ENCODE data around the gene TOB1. TPM values are rescaled to one million over a fixed set of nuclear protein-coding genes. Genes with fewer than 3 reads are reported as not detected.
"Not testable (repeated sequence)": the region's sequence is repeated elsewhere in the genome, so short reads cannot be mapped to it uniquely, and the experiment has no call there.

TOB1 gene
- total and polyA plus RNA-seq, 5 donors from 2014 or later: 30.7 to 254 (median 39.2) TPM

- not testable (repeated sequence) for H3K4me3 Mint-ChIP-seq; H3K4me3 ChIP-seq (ENCODE audit: low read depth, low read length); H3K27ac Mint-ChIP-seq; H3K9me3 Mint-ChIP-seq; ATAC-seq (ENCODE audit: low read depth in 2 of 2); H3K27me3 ChIP-seq (ENCODE audit: control insufficient read depth, insufficient read depth, low read length); H3K27me3 Mint-ChIP-seq; DNase-seq; H3K9me3 ChIP-seq (ENCODE audit: control insufficient read depth in 2 of 2, low read length in 2 of 2); H3K27ac ChIP-seq (ENCODE audit: insufficient read depth, low read length, poor library complexity, severe bottlenecking)
- H3K4me1 ChIP-seq (ENCODE audit: control insufficient read depth, insufficient read depth, low read length, poor library complexity, severe bottlenecking): peaks cover 37% of the 10 kb centered on the region
- H3K36me3 Mint-ChIP-seq: peaks cover 26% of the 10 kb centered on the region
- peaks cover 18 to 31% (median 29%) of the 10 kb centered on the region in 4 donors for H3K4me1 Mint-ChIP-seq
- H3K36me3 ChIP-seq (ENCODE audit: control insufficient read depth, insufficient read depth, low read length): peaks cover 20% of the 10 kb centered on the region
These were observed 6.4 kb downstream of the TOB1 start for GRCh38 chr17:50859727-50860126.

GRCh38 chr17:50858486-50859225 lies 7.5 kb downstream of the TOB1 start:
- Histone ChIP-seq H3K27ac (ENCODE audit: insufficient read depth, low read length, poor library complexity, severe bottlenecking) (no peak overlapping the region), H3K27me3 (ENCODE audit: control insufficient read depth, insufficient read depth, low read length) (no peaks in the 10 kb centered on the region), H3K36me3 (ENCODE audit: control insufficient read depth, insufficient read depth, low read length) (peaks cover 19% of the 10 kb centered on the region), H3K9me3 (ENCODE audit: control insufficient read depth in 2 of 2, low read length in 2 of 2) (no peaks in the 10 kb centered on the region), H3K4me3 (ENCODE audit: low read depth, low read length) (no peak overlapping the region), H3K4me1 (ENCODE audit: control insufficient read depth, insufficient read depth, low read length, poor library complexity, severe bottlenecking) (peaks cover 28% of the 10 kb centered on the region)
- peaks cover 18 to 24% (median 21%) of the 10 kb centered on the region in 4 donors for H3K4me1 Mint-ChIP-seq
- DNase-seq (no peak), ATAC-seq (ENCODE audit: low read depth in 2 of 2) (no peak)
- peak overlapping the region in 1 of 3 donors; percentile 63 for H3K27ac Mint-ChIP-seq
- H3K9me3 Mint-ChIP-seq: no peaks in the 10 kb centered on the region
- peaks cover 21% of the 10 kb centered on the region for H3K36me3 Mint-ChIP-seq
- no peak overlapping the region for H3K4me3 Mint-ChIP-seq
- H3K27me3 Mint-ChIP-seq: peaks cover 7% of the 10 kb centered on the region

- H3K27me3 Mint-ChIP-seq: peaks cover 19% of the 10 kb centered on the region
- Histone ChIP-seq H3K27ac (ENCODE audit: insufficient read depth, low read length, poor library complexity, severe bottlenecking) (no peak overlapping the region), H3K36me3 (ENCODE audit: control insufficient read depth, insufficient read depth, low read length) (peaks cover 2% of the 10 kb centered on the region)
These were observed 9.7 kb downstream of the TOB1 start for GRCh38 chr17:50856431-50856830.

GRCh38 chr17:50855708-50856330 lies 10.3 kb downstream of the TOB1 start:
- H3K36me3 Mint-ChIP-seq: peaks cover under 1% of the 10 kb centered on the region
- Histone ChIP-seq H3K4me1 (ENCODE audit: control insufficient read depth, insufficient read depth, low read length, poor library complexity, severe bottlenecking) (peaks cover 9% of the 10 kb centered on the region), H3K36me3 (ENCODE audit: control insufficient read depth, insufficient read depth, low read length) (no peaks in the 10 kb centered on the region), H3K27ac (ENCODE audit: insufficient read depth, low read length, poor library complexity, severe bottlenecking) (no peak overlapping the region), H3K27me3 (ENCODE audit: control insufficient read depth, insufficient read depth, low read length) (no peaks in the 10 kb centered on the region), H3K4me3 (ENCODE audit: low read depth, low read length) (no peak overlapping the region), H3K9me3 (ENCODE audit: control insufficient read depth in 2 of 2, low read length in 2 of 2) (no peaks in the 10 kb centered on the region)
- H3K4me1 Mint-ChIP-seq: peaks cover 0 to 19% (median 14%) of the 10 kb centered on the region in 4 donors
- H3K27me3 Mint-ChIP-seq: peaks cover 19% of the 10 kb centered on the region
- H3K9me3 Mint-ChIP-seq: no peaks in the 10 kb centered on the region
- H3K4me3 Mint-ChIP-seq: no peak overlapping the region
- DNase-seq: no peak
- H3K27ac Mint-ChIP-seq: no peak overlapping the region
- ATAC-seq (ENCODE audit: low read depth in 2 of 2): no peak

More at GRCh38 chr17:50856431-50856830, 9.7 kb downstream of the TOB1 start:
- Histone ChIP-seq H3K4me1 (ENCODE audit: control insufficient read depth, insufficient read depth, low read length, poor library complexity, severe bottlenecking) (peaks cover 15% of the 10 kb centered on the region), H3K4me3 (ENCODE audit: low read depth, low read length) (no peak overlapping the region), H3K9me3 (ENCODE audit: control insufficient read depth in 2 of 2, low read length in 2 of 2) (no peaks in the 10 kb centered on the region), H3K27me3 (ENCODE audit: control insufficient read depth, insufficient read depth, low read length) (no peaks in the 10 kb centered on the region)
- Mint-ChIP-seq H3K9me3 (no peaks in the 10 kb centered on the region), H3K4me3 (no peak overlapping the region), H3K36me3 (peaks cover 5% of the 10 kb centered on the region), H3K27ac (no peak overlapping the region), H3K4me1 (peaks cover 3 to 24% (median 17%) of the 10 kb centered on the region in 4 donors)
- ATAC-seq (ENCODE audit: low read depth in 2 of 2) (no peak), DNase-seq (no peak)

- H3K4me3 Mint-ChIP-seq: no peak overlapping the region
- H3K4me1 Mint-ChIP-seq: peaks cover 0 to 19% (median 12%) of the 10 kb centered on the region in 4 donors
- H3K27me3 Mint-ChIP-seq: peaks cover 19% of the 10 kb centered on the region
- H3K36me3 Mint-ChIP-seq: no peaks in the 10 kb centered on the region
- Histone ChIP-seq H3K4me3 (ENCODE audit: low read depth, low read length) (no peak overlapping the region), H3K4me1 (ENCODE audit: control insufficient read depth, insufficient read depth, low read length, poor library complexity, severe bottlenecking) (peaks cover 9% of the 10 kb centered on the region), H3K27me3 (ENCODE audit: control insufficient read depth, insufficient read depth, low read length) (no peaks in the 10 kb centered on the region), H3K9me3 (ENCODE audit: control insufficient read depth in 2 of 2, low read length in 2 of 2) (no peaks in the 10 kb centered on the region), H3K27ac (ENCODE audit: insufficient read depth, low read length, poor library complexity, severe bottlenecking) (no peak overlapping the region), H3K36me3 (ENCODE audit: control insufficient read depth, insufficient read depth, low read length) (no peaks in the 10 kb centered on the region)
- H3K27ac Mint-ChIP-seq: peak overlapping the region in 1 of 3 donors; percentile 31
- no peaks in the 10 kb centered on the region for H3K9me3 Mint-ChIP-seq
- DNase-seq: no peak
- ATAC-seq (ENCODE audit: low read depth in 2 of 2): no peak
These were observed 12.4 kb downstream of the TOB1 start for GRCh38 chr17:50853781-50854180.

- Mint-ChIP-seq H3K4me1 (peaks cover 0 to 19% (median 12%) of the 10 kb centered on the region in 4 donors), H3K27me3 (peaks cover 19% of the 10 kb centered on the region), H3K9me3 (no peaks in the 10 kb centered on the region), H3K4me3 (peak overlapping the region in 3 of 4 donors; percentile 24 to 80 (median 80)), H3K27ac (peak overlapping the region; percentile 43 to 91 (median 90)), H3K36me3 (no peaks in the 10 kb centered on the region)
- ATAC-seq (ENCODE audit: low read depth in 2 of 2) (no peak), DNase-seq (no peak)
- Histone ChIP-seq H3K36me3 (ENCODE audit: control insufficient read depth, insufficient read depth, low read length) (no peaks in the 10 kb centered on the region), H3K27ac (ENCODE audit: insufficient read depth, low read length, poor library complexity, severe bottlenecking) (no peak overlapping the region), H3K9me3 (ENCODE audit: control insufficient read depth in 2 of 2, low read length in 2 of 2) (no peaks in the 10 kb centered on the region), H3K27me3 (ENCODE audit: control insufficient read depth, insufficient read depth, low read length) (no peaks in the 10 kb centered on the region), H3K4me1 (ENCODE audit: control insufficient read depth, insufficient read depth, low read length, poor library complexity, severe bottlenecking) (peaks cover 9% of the 10 kb centered on the region), H3K4me3 (ENCODE audit: low read depth, low read length) (no peak overlapping the region)
These were observed 13.0 kb downstream of the TOB1 start for GRCh38 chr17:50853015-50853615.

- Histone ChIP-seq H3K36me3 (ENCODE audit: control insufficient read depth, insufficient read depth, low read length) (no peaks in the 10 kb centered on the region), H3K9me3 (ENCODE audit: control insufficient read depth in 2 of 2, low read length in 2 of 2) (no peaks in the 10 kb centered on the region), H3K27me3 (ENCODE audit: control insufficient read depth, insufficient read depth, low read length) (no peaks in the 10 kb centered on the region), H3K27ac (ENCODE audit: insufficient read depth, low read length, poor library complexity, severe bottlenecking) (no peak overlapping the region), H3K4me3 (ENCODE audit: low read depth, low read length) (no peak overlapping the region), H3K4me1 (ENCODE audit: control insufficient read depth, insufficient read depth, low read length, poor library complexity, severe bottlenecking) (peaks cover 9% of the 10 kb centered on the region)
- H3K9me3 Mint-ChIP-seq: no peaks in the 10 kb centered on the region
- ATAC-seq (ENCODE audit: low read depth in 2 of 2) (no peak), DNase-seq (no peak)
- H3K36me3 Mint-ChIP-seq: no peaks in the 10 kb centered on the region
- peaks cover 0 to 19% (median 12%) of the 10 kb centered on the region in 4 donors for H3K4me1 Mint-ChIP-seq
- H3K27me3 Mint-ChIP-seq: peaks cover 19% of the 10 kb centered on the region
- H3K27ac Mint-ChIP-seq: no peak overlapping the region
- H3K4me3 Mint-ChIP-seq: no peak overlapping the region
These were observed 15.5 kb downstream of the TOB1 start for GRCh38 chr17:50850640-50851039.

Measured in CD4-positive, CD25-positive, alpha-beta regulatory T cell (primary cell).